Coronary artery (tissue), 2 donors: Measurements from ENCODE around the gene C16orf74.

ENCODE experiments used
- DNase-seq: peaks from one replicate; pipeline ENCODE4 v3.0.0-alpha.2; 2017; ENCODE audit warnings: low spot score
- H3K27ac ChIP-seq, 2 donors: fragments of 200-600 bp; sonication (generic); one replicate each; pipeline ENCODE4 v1.5.1; 2016 to 2019
- H3K4me3 ChIP-seq: fragments of 200-600 bp; sonication (generic); 2 replicates; pipeline ENCODE4 v1.5.1; 2016; ENCODE audit warnings: mild to moderate bottlenecking, moderate library complexity
- TF ChIP-seq, protein P1 (sequence below): fragments of 200-600 bp; sonication (generic); IDR thresholded peaks from one replicate; pipeline ENCODE4 v1.5.1; 2019; ENCODE audit warnings: antibody characterized with exemption

Gene C16orf74

GRCh38 chr16:85718682-85719081 lies 32.2 kb downstream of the C16orf74 start:
- no peak for DNase-seq
- TF ChIP-seq, protein P1, sequence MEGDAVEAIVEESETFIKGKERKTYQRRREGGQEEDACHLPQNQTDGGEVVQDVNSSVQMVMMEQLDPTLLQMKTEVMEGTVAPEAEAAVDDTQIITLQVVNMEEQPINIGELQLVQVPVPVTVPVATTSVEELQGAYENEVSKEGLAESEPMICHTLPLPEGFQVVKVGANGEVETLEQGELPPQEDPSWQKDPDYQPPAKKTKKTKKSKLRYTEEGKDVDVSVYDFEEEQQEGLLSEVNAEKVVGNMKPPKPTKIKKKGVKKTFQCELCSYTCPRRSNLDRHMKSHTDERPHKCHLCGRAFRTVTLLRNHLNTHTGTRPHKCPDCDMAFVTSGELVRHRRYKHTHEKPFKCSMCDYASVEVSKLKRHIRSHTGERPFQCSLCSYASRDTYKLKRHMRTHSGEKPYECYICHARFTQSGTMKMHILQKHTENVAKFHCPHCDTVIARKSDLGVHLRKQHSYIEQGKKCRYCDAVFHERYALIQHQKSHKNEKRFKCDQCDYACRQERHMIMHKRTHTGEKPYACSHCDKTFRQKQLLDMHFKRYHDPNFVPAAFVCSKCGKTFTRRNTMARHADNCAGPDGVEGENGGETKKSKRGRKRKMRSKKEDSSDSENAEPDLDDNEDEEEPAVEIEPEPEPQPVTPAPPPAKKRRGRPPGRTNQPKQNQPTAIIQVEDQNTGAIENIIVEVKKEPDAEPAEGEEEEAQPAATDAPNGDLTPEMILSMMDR: no peak
- Histone ChIP-seq H3K4me3 (no peak overlapping the region), H3K27ac (no peak overlapping the region)

DNA sequence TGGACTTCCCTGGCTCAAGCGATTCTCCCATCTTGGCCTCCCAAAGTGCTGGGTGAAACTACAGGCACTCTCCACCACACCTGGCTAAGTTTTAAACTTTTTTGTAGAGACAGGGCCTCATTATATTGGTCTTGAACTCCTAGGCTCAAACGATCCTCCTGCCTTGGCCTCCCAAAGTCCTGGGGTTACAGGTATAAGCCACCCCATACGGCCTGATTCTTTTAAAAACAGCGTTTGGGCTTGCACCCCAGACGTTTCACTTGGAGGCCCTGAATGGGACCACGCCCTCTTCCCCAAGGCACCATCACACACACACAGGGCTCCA lies 32.8 kb downstream of the C16orf74 start:
- DNase-seq: no peak
- H3K27ac ChIP-seq: no peak overlapping the region
- H3K4me3 ChIP-seq: no peak overlapping the region
- TF ChIP-seq, protein P1: peak; percentile 1

DNA sequence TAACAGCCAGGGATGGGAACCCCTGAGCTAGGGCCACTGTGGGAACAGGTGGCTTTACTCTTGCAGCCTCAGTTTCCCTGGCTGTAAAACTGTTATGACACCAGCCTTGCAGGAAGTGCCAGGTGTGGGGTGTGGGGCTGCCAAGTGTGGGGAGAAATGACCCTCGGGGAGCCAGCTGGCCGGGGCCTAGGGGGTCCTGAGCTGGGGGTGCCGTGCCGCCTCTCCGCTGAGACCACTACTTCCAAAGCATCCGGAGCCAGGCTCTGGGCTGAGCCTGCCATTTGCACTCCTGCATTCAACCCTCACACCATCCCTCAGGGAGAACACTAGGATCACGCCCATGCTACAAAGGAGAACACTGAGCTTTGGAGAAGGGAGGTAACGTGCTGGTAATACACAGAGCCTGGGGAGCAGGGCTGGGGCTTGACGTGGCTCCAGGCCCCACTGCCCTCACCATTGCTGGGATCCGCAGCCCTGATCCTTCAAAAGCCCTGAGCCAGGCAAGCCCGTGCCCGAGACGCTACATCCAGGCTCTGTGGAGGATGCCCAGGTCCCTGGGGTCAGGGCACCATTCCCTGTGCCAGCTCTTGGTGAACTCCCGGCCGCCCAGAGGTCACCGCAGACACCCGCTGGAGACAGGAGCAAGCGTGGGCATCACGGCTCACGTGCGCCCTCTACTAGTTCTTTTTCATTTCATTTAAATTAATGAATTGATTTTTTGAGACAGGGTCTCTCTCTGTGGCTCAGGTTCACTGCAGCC lies 33.3 kb downstream of the C16orf74 start:
- TF ChIP-seq, protein P1: peak; percentile 75
- H3K4me3 ChIP-seq: no peak overlapping the region
- DNase-seq: no peak
- no peak overlapping the region for H3K27ac ChIP-seq

- H3K27ac ChIP-seq: no peak overlapping the region
- H3K4me3 ChIP-seq: no peak overlapping the region
- TF ChIP-seq, protein P1: no peak
- no peak for DNase-seq
Observed at GRCh38 chr16:85716680-85717038, 34.2 kb downstream of the C16orf74 start.

DNA sequence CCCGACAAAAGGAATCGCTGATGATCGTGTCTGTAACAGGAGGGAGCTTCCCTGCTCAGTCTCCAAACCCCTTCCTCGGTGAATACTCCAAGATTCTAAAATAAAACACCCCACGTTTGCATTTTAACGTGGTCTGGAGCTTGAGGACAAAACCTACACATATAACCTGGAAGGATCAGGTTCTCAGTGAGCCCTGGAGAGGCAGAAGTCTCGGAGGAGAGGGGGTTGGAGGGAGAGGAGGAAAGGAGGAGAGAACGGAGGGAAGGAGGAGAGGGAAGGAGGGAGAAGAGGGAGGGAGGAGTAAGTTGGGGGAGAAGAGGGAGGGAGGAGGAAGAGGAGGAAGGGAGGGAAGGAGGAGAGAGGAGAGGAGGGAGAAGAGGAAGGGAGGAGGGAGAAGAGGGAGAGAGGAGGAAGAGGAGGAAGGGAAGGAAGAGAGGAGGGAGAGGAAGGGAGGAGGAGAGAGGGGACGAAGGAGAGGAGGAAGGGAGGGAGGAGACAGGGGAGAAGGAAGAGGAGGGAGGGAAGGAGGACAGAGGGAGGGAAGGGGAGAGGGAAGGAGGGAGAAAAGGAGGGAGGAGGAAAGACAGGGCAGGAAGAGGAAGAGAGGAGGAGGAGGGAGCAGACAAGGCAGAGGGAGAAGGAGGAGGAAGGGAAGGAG lies 34.7 kb downstream of the C16orf74 start:
- no peak overlapping the region for H3K4me3 ChIP-seq
- no peak overlapping the region for H3K27ac ChIP-seq
- DNase-seq: no peak
- TF ChIP-seq, protein P1: no peak

- no peak for DNase-seq
- TF ChIP-seq, protein P1: no peak
- H3K4me3 ChIP-seq: no peak overlapping the region
Observed at GRCh38 chr16:85715169-85716021, 35.5 kb downstream of the C16orf74 start.

More at GRCh38 chr16:85715169-85716021, 35.5 kb downstream of the C16orf74 start:
- H3K27ac ChIP-seq: no peak overlapping the region
